Astrocyte of the cerebellum (primary cell): ENCODE data around the gene PRKG1.

Source experiments
- DNase-seq: peaks from one replicate; pipeline ENCODE4 v3.0.0-alpha.2; 2011; ENCODE audit warnings: low read depth
- H3K4me3 ChIP-seq: 2 replicates; pipeline ENCODE4 v1.5.1; 2011; ENCODE audit warnings: mild to moderate bottlenecking, low read depth, low read length, moderate library complexity
- CTCF ChIP-seq: IDR thresholded peaks from 2 replicates; pipeline ENCODE4 v1.5.1; 2012; ENCODE audit warnings: low read length, low read depth, moderate library complexity, mild to moderate bottlenecking; ENCODE audit errors: missing control alignments
- in situ Hi-C: cut with HindIII; loops from 2 replicates; pipeline ENCODE4 v1.10.0; 2017; ENCODE audit warnings: low sequenced_read_pairs

Gene PRKG1

GRCh38 chr10:52252307-52252706 lies 1178.0 kb downstream of the PRKG1 start:
- DNase-seq = no peak
- no peak for TF ChIP-seq CTCF

GRCh38 chr10:52256832-52257691 lies 1182.8 kb downstream of the PRKG1 start:
- no peak for TF ChIP-seq CTCF
- no peak overlapping the region for H3K4me3 ChIP-seq
- DNase-seq = no peak
- in situ Hi-C loops = no loop called here

More at GRCh38 chr10:52252307-52252706, 1178.0 kb downstream of the PRKG1 start:
- H3K4me3 ChIP-seq = no peak overlapping the region
- in situ Hi-C loops = no loop called here

GRCh38 chr10:52257692-52258075 lies 1183.4 kb downstream of the PRKG1 start:
- DNase-seq = no peak
- no peak overlapping the region for H3K4me3 ChIP-seq
- no peak for TF ChIP-seq CTCF
- in situ Hi-C loops = no loop called here

- in situ Hi-C loops = no loop called here
- DNase-seq = no peak
- no peak for TF ChIP-seq CTCF
- H3K4me3 ChIP-seq = no peak overlapping the region
Observed at GRCh38 chr10:52258799-52259425, 1184.6 kb downstream of the PRKG1 start.

- H3K4me3 ChIP-seq = no peak overlapping the region
- in situ Hi-C loops = no loop called here
- TF ChIP-seq CTCF = no peak
- no peak for DNase-seq
Observed at GRCh38 chr10:52259426-52259812, 1185.1 kb downstream of the PRKG1 start.

- no peak for TF ChIP-seq CTCF
- DNase-seq = no peak
- no peak overlapping the region for H3K4me3 ChIP-seq
- in situ Hi-C loops = no loop called here
Observed at GRCh38 chr10:52261362-52261761, 1187.1 kb downstream of the PRKG1 start.
